GM18519 (cell line): ENCODE data around the gene DDAH1.

Source experiments
- ATAC-seq: cut with Tn5 transposase; IDR thresholded peaks from one replicate; pipeline ENCODE4 v1.9.1; 2021; ENCODE audit warnings: mild to moderate bottlenecking, moderate library complexity; ENCODE audit not compliant: unreplicated experiment, low FRiP score

The DDAH1 gene

DNA sequence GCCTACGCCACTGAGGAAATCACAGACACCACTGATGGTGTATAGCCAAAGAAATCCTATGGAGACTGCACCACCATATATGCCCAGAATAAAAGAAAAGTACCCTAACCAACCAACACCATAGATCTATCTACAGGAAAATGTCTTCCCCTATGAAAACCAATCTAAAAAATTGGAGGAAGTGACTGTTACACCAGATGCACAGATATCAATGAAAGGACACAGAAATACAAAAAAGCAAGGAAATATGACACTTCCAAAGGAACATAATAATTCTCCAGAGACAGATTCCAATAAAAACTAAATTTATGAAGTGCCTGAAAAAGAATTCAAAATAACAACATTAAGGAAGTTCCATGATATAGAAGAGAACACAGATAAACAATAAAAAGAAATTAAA lies 131.8 kb downstream of the DDAH1 start:
- ATAC-seq = no peak

DNA sequence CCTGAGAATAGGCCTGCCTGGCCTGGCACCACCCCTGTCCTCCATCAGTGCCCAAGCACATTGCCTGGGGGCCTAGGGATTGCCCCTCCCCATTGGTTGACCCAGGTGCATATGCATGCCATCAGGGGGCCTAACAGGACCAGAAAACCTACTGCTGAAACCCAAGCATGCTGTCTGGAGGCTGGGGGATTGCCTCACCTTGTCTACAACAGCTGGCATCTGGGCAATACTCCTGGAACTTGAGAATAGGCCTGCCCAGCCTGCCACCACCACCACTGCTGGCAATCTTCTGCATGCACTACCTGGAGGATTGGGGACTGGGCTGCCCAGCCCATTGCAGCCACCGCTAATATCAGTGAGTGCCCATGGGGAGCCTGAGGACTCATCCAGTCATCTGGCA lies 132.4 kb downstream of the DDAH1 start:
- no peak for ATAC-seq

DNA sequence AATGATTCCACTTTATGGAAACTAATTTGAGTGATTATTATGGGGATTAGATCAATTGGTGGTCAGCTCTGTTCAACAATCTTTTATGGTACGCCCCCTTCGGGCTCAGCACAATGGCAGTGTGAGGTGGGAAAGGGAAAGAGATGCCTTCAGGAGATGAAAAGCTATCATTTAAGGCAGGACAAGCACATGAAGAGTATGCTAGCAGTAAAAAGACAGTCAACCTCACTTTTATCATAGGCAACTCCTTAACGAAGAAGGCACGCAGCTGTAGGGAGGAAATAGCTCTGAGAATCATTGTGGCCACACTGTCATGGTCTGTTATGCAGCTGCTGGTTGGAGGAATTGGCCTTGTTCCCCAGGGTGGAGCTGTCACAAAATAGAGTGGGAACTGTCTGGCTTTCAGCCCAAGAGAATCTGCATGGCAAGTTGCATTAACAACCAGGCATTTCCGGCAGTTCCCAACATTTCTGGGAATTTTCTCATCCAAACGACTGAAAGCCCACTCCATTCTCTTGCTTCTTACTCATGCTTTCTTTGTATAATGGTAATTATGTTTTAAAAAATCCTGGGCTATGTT lies 134.2 kb downstream of the DDAH1 start:
- no peak for ATAC-seq

DNA sequence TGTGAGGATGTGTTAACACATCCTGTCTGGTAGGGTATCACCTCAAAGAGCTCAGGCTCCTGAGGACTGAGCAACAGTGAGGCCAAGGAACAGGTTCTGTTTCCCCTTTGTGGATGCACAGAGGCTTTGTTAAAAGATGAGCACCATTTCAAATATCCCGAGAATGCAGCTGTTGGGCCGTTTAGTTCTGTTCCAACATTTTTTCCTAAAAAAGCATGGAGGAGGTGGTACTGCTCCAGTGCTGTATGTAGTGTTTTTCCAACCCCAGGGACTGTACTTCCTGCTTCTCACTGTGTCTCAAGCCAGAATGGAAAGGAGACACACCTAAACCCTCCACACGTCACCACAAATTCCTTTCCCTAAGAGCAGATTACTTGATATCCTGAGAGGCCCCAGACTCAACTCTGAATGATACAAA lies 134.7 kb downstream of the DDAH1 start:
- ATAC-seq = no peak

DNA sequence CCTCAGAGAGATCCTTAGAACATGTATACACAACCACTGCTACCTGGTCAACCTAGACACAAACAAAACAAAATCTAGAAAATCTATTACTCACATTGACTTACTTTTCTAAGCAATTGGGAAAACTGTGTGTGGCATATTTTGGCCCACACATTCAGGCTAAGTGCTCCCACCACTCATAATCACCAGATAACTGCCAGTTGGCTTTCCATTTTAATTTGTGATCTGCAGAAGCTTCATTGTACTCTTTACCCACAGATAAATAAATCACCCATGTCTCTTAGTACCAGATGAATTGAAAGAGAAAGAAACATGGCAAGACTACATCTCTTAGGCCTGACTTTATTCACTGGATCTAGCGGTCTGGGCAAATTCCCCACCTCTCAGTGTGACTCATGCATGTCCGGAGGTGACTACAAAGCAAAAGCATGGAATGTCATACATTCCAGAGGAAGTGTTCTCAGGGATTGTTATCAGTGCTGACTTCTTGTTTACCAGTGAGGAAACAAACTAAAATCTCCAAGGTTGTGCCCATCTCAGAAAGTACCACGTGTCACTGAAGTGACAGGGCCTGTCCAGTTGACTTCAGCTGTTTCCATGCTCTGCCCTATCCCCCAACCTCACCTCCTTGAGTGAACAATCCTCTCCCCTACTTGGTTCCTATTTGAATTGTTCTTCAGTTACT lies 136.1 kb downstream of the DDAH1 start:
- ATAC-seq = no peak

DNA sequence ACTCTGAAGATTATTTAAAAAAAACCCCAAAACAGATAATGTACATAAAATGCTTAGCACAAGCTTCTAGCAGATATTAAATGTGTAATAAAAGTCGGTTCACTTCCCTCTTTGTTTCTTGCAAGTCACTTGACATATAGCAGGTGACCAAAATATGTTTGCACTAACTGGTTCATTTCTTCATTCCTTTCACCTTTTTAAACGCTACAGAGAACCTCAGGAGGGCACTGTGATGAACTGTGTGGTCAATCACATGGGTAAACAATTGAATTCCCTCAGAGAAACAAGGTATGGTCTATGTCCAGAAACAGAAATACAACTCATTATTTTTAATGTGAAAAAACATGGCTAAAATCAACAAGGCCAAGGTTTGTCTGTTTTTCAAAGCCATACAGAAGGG lies 137.2 kb downstream of the DDAH1 start:
- ATAC-seq = no peak

DNA sequence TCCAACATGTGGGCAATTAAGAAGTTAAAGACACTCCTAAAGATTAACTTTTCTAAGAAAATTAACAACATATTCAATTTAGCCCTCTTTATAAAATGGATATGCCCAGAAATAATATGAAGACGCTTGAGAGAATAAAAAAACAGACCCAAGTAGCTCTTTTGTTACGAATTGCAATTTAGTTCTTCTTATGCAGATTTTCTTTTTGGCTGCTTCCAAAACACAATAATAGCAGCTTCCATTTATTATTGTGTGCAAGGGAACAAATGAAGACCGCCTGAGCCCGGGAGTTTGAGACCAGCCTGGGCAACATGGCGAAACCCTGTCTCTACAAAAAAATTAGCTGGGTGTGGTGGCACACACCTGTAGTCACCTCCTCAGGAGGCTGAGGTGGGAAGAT lies 138.1 kb downstream of the DDAH1 start:
- ATAC-seq = no peak

DNA sequence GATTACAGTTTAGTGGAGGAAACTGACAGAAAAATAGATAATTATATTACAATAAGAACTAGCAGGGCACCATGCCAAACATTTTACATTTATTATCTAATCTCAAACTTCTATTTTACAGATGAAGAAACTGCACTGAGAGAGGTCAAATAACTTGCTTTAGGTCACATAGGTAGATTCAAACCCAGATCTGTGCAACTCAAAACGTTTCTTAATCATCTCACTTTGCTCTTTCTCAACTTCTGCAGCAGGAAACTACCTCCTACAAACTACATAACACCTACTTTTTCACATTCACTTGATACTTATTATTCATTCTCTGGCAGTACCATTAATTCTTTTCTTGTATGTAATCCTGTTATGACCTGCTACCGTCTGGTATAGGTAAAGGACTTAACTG lies 138.6 kb downstream of the DDAH1 start:
- no peak for ATAC-seq

DNA sequence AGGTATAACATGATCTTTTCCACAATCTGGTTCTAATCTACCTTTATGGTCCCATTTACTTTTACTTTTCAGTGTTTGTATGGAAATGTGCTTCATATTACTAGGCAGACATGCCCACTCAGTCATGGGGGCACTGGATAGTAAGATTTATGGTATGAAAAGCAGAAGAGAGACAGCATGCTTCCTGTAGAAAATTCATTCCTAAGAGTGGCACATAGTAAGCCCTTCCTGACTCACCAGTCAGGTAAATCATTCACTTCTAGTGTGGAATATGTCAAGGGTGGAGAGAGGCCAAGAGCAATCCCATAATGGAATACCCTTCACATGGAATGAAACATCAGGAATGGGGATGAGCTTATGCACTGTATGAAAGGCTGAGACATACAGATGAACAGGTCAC lies 139.0 kb downstream of the DDAH1 start:
- no peak for ATAC-seq

DNA sequence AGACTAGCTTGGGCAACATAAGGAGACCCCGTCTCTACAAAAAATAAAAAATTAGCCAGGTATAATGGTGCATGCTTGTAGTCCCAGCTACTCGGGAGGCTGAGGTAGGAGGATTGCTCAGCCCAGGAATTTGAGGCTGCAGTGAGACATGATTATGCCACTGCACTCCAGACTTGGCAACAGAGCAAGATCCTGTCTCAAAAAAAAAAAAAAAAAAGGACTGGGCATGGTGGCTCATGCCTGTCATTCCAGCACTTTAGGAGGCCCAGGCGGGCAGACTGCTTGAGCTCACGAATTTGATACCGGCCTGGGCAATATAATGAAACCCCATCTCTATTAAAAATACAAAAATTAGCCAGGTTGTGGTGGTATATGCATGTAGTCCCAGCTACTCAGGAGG lies 141.2 kb downstream of the DDAH1 start:
- no peak for ATAC-seq

DNA sequence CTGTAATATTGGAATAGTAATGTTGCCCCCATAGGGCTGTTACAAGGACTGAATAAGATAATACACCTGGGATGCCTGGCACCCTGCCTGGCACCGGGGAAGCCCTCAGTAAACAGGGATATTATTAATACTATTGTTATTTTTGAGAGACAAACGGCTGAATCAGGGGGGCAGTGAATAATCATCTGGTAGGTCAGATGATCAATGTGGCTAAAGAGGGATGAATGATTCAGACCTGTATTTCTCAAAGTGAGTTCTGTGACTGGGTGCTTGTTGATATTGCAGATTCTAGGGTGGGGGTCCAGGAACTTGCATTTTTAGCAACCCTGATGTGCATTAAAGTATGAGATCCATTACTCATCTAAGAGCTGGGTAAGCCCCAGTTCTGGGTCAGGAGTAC lies 142.3 kb downstream of the DDAH1 start:
- no peak for ATAC-seq

DNA sequence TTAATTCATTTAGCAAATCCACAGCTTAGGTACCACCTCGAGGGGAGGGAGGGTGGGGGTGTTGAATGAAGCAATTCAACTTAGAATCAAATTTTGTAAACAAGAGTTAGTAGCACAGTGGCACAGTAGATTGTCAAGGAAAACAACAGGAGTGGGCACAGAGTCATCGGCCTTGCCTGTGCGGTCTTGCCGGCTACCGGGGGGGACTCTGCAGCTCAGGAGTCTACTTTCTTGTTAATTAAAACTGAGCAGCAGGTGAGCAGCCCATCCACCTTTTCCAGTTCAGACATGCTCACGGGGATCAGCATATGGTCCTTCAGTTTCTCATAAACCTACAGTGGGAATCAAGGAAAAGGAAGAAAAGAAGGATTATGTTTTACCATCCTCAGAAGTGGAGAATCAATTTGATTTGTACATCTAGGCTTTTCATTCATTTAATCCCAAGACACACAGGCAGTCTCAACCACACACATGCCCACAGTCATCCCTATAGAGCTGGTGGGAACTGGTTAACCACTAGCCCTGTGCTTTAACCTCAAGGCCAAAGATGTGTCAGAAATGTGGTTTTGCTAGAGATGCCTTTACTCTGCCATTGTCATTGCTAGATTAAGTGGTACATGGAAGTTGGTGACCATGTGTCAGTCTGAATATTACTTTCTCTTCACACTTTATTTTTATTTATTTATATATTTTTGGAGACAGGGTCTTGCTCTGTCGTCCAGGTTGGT lies 143.6 kb downstream of the DDAH1 start:
- no peak for ATAC-seq

DNA sequence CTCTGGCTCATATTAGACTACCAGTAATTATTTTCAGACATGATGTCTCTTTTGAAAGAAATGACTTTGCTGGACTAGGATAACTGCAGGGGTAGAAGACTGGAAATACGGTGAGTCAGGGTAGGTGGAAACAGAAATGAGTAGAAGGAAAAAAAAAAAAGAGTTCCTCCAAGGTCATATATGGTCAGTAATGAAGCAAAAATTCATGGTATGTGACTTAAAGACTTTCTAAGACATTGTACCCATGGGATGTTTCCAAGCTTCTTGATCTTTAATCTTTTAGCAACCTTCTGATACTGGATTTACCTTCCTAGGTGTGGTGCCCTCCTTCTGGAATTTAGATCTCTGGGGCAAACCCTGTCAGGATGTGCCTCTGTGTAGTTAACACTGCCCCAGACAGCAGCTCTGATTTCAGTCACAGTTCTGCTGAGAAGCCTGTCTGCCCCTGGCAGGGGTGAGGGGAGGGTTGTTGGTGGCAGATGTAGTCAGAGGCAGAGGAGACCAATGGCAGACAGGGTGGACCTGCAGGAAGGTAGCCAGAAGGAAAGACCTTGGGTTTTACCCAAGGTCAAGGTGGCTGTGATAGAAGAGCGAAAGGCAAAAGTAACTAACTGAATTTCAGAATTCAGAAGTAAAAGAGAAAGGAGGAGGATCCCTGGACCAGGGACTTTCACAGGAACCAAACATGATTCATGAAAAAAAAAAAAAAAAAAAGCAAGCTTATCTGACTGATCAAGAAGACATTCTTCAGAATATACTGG lies 144.4 kb downstream of the DDAH1 start:
- ATAC-seq = no peak

DNA sequence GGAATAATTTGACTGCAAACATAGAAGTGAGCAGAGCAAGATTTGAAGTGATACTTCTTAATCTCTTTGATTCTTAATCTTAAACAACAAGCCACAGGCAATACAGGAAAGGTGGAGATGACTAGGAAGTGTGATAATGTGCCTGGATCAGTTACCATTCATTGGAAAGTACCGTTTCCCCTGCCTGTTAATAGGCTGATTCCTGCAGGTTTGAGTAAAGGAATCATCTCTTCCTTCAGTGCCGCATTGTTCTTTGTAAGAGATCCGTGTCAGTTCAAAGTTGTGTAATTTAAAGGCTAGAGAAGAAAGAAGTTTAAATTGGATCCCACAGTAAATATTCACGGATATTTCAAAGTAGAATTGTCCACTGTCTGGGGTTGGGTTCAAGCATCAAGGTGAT lies 145.0 kb downstream of the DDAH1 start:
- no peak for ATAC-seq

DNA sequence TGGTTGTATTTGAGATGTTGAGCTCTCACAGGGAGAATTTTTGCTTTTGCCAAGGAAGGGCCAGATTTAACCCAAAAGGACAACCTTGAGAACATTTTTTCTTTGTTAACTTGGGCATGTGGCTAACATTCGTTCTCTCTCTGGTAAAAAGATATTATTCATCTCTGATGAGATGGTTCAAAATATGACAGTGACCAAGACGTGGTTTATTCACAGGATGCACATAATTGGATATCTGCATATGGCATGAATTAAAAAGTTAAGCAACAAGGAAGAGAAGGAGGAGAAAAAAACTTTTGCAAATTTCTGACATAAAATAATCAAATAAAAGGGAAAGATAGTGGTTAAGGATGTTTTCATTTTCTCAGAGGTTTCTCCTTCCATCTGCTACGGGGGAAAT lies 145.5 kb downstream of the DDAH1 start:
- no peak for ATAC-seq

DNA sequence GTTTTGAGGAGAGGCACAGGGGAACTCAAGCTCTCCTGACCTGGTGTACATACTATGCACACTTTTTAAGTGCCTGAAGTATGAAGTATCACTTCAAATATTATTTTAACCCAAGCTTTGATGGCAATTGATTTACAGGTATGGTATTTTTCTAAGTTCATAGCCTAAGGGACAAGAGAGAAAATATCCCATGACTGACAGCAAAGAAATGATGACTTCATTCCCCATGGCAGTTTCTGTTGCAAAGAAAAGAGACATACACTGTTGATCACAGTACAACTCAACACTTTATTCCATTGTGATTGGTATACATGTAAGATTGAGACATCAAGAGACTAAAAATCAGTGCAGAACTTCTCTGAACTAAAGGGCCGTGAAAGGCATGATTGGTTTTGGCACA lies 146.7 kb downstream of the DDAH1 start:
- ATAC-seq = no peak

DNA sequence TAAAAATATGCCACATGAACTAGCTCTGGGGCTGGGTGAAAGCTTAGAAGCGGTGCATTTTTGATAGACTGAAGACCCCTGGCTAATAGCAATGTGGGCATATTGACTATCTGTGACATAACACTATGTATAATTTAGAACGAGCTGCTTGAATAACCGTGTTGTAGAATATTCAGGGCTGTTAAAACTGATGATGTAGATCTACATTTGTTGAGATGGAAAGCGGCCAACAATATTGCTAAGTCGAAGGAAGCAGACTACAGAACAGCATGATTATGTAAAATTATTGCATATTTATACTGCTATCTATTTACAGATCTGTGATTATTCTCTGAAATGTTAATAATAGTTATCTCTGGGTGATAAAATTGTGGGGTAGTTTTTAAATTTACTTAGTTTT lies 147.4 kb downstream of the DDAH1 start:
- no peak for ATAC-seq

DNA sequence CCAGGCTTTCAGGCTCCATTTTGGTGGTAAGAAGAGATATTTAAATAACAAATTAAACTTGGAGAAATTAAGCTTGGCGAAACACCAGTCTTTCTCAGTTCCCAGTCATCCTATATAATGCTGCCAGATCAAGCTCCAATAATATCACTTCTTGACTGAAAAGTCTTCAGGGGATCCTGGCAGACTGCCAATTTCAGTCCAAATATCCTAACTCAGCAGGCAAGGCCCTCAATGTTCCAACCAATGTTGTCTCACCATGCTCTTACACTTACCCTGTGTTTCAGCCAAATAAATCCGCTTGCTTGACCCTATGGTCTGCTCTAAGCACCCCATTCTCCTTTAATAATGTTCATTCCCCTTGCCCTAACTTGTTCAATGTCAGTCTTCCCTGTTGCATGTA lies 148.6 kb downstream of the DDAH1 start:
- no peak for ATAC-seq

DNA sequence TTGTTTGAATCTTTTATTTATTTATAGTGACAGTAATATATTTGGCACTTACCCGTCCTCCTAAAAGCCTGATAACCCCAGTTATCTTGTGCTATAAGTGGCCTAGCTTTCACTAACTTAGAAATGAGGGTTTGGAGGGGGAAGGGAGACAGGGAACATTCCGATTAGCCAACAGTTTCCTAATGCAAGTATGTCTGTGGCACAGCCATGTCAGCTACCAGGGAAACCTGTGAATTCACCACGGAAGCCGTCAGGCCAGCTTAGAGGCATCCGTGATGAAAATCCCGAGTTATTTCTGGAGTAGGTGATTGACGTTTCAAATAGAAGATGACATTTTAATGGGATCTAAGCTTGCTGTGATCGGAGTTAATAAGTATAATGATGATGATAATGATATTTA lies 149.2 kb downstream of the DDAH1 start:
- no peak for ATAC-seq

DNA sequence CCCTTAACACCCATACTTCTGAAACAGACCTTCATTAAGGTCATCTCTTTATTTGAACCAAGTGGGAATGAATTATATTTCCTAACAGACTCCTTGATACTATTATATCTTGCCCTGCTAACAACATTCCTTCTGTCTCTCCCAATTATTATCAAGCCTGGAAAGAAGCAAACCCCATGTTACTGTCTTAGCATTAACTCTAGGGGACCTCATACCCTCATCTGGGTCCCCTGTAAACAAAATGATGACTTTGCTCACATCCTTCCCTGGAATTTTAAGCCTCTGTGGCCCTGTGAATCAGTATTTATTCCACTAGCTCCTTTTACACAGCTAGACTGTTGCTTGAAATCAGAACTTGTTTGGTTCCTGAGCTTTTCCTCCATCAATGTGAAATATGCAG lies 150.2 kb downstream of the DDAH1 start:
- no peak for ATAC-seq
